Measurements from ENCODE around the gene ATPAF1. TPM values are rescaled to one million over a fixed set of nuclear protein-coding genes. Genes with fewer than 3 reads are reported as not detected.

The ATPAF1 gene
- total and polyA plus RNA-seq, 9 of the 15 experiments (the other 6 are each of a cell fraction or from before 2014, with no cell fraction given) = 6.3 to 56.2 (median 27.4) TPM

GRCh38 chr1:46589529-46589928, 78.6 kb downstream of the ATPAF1 start:
- no peaks in the 10 kb centered on the region for H3K79me2 ChIP-seq (ENCODE audit: control insufficient read depth, insufficient read depth, low read length)
- peaks cover 67% of the 10 kb centered on the region for H3K36me3 ChIP-seq (ENCODE audit: control insufficient read depth, insufficient read depth, low read length)
- intact Hi-C loops (cut with micrococcal nuclease) = no loop called here
- H3K4me3 ChIP-seq = no peak overlapping the region
- H3K27me3 ChIP-seq (ENCODE audit: control insufficient read depth in 2 of 2, insufficient read depth in 2 of 2, low read length in 2 of 2) = no peaks in the 10 kb centered on the region
- TF ChIP-seq ZNF274 (IDR thresholded peaks at IDR 0.05; ENCODE audit: borderline replicate concordance, low read depth, low read length) (peak; percentile 75; the same call in 1 of the 2 replicates), SIRT6 (IDR thresholded peaks at IDR 0.05; ENCODE audit: low read depth, low read length) (no peak), ZC3H11A (IDR thresholded peaks at IDR 0.05; ENCODE audit: low read depth, low read length) (no peak), JUN (IDR thresholded peaks at IDR 0.05; ENCODE audit: borderline replicate concordance, low read depth, low read length) (no peak), JUN (CRISPR knock-in tag; IDR thresholded peaks at IDR 0.05; ENCODE audit: borderline replicate concordance) (no peak), MAFF (IDR thresholded peaks at IDR 0.05; ENCODE audit: low read length) (no peak)
- 92% methylated on average over 3 of the region's 3 CpGs for WGBS (ENCODE audit: insufficient coverage, low coverage, missing lambda C conversion rate)
- no peak for DNase-seq (ENCODE audit: extremely low read depth in 1 of 4, low spot score in 3 of 4)
- no peaks in the 10 kb centered on the region for H3K9me3 ChIP-seq (replicated peaks; ENCODE audit: control insufficient read depth, insufficient read depth, low read depth, low read length)
- no peak overlapping the region for H2AFZ ChIP-seq (ENCODE audit: low read depth, low read length)
- H3K9ac ChIP-seq (ENCODE audit: insufficient read depth in 1 of 2, low read depth in 2 of 2, low read length in 2 of 2) = no peak overlapping the region
- H3K4me1 ChIP-seq (replicated peaks in 1 of 2; ENCODE audit: control insufficient read depth in 2 of 2, insufficient read depth in 2 of 2, low read length in 2 of 2) = 0 out of 5 replicates have a peak, but pooled peaks cover 0 to under 1% of the 10 kb centered on the region in 2 experiments
- H3K27ac ChIP-seq (ENCODE audit: extremely low read depth, low read depth, low read length) = no peak overlapping the region
- no peak for ATAC-seq
- no TSS peak for BruUV-seq (replicated peaks)
- CTCF ChIA-PET (ENCODE audit: low intra/inter-chr PET ratio) = no interaction called here
- no peaks in the 10 kb centered on the region for H3K9me1 ChIP-seq (ENCODE audit: control insufficient read depth, insufficient read depth, low read length)
- H4K20me1 ChIP-seq (replicated peaks; ENCODE audit: control insufficient read depth, insufficient read depth, low read length) = no peaks in the 10 kb centered on the region
- no peak for FAIRE-seq
- H3K4me2 ChIP-seq (ENCODE audit: insufficient read depth, low read length) = no peak overlapping the region
- in situ Hi-C loops (cut with MboI) = no loop called here
- POLR2A ChIA-PET = interaction anchor here (0.6 to 3.7 kb wide), 3 partner anchors 11 to 1583 kb away, joined by 3 to 20 read pairs (median 19); partner anchors contain the start of gene MKNK1

GRCh38 chr1:46587069-46587468, 81.1 kb downstream of the ATPAF1 start:
- Histone ChIP-seq H3K4me1 (replicated peaks in 1 of 2; ENCODE audit: control insufficient read depth in 2 of 2, insufficient read depth in 2 of 2, low read length in 2 of 2) (peaks cover 7 to 22% of the 10 kb centered on the region in 2 experiments; a peak in 4 of 5 replicates), H3K27me3 (ENCODE audit: control insufficient read depth in 2 of 2, insufficient read depth in 2 of 2, low read length in 2 of 2) (no peaks in the 10 kb centered on the region), H3K9ac (ENCODE audit: insufficient read depth in 1 of 2, low read depth in 2 of 2, low read length in 2 of 2) (peak overlapping the region in 1 of 2 experiments; percentile 54; a peak in 1 of 4 replicates), H4K20me1 (replicated peaks; ENCODE audit: control insufficient read depth, insufficient read depth, low read length) (0 out of 2 replicates have a peak, but pooled peaks cover 4% of the 10 kb centered on the region), H3K4me3 (no peak overlapping the region), H3K79me2 (ENCODE audit: control insufficient read depth, insufficient read depth, low read length) (no peaks in the 10 kb centered on the region), H3K27ac (ENCODE audit: extremely low read depth, low read depth, low read length) (no peak overlapping the region), H3K9me1 (ENCODE audit: control insufficient read depth, insufficient read depth, low read length) (no peaks in the 10 kb centered on the region), H3K9me3 (replicated peaks; ENCODE audit: control insufficient read depth, insufficient read depth, low read depth, low read length) (no peaks in the 10 kb centered on the region), H2AFZ (ENCODE audit: low read depth, low read length) (no peak overlapping the region), H3K4me2 (ENCODE audit: insufficient read depth, low read length) (no peak overlapping the region), H3K36me3 (ENCODE audit: control insufficient read depth, insufficient read depth, low read length) (peaks cover 72% of the 10 kb centered on the region)
- no TSS peak for BruUV-seq (replicated peaks)
- no peak for FAIRE-seq
- ChIA-PET POLR2A (no interaction called here), CTCF (ENCODE audit: low intra/inter-chr PET ratio) (no interaction called here)
- WGBS (ENCODE audit: insufficient coverage, low coverage, missing lambda C conversion rate) = 86% methylated on average over 7 of the region's 7 CpGs
- ATAC-seq = no peak
- intact Hi-C loops (cut with micrococcal nuclease) (no loop called here), in situ Hi-C loops (cut with MboI) (no loop called here)
- DNase-seq (ENCODE audit: extremely low read depth in 1 of 4, low spot score in 3 of 4) = no peak
- TF ChIP-seq ZBTB33 (CRISPR knock-in tag; IDR thresholded peaks at IDR 0.05) (no peak), ZNF239 (CRISPR knock-in tag; IDR thresholded peaks at IDR 0.05) (no peak), NKRF (IDR thresholded peaks at IDR 0.05; ENCODE audit: borderline replicate concordance) (no peak), RB1 (IDR thresholded peaks at IDR 0.05; ENCODE audit: low read depth) (no peak), ARNT (IDR thresholded peaks at IDR 0.05) (no peak), ZNF655 (CRISPR knock-in tag; IDR thresholded peaks at IDR 0.05) (no peak)

Data from K562 (cell line).